Measurements from ENCODE around the gene TTC4. TPM values are rescaled to one million over a fixed set of nuclear protein-coding genes. Genes with fewer than 3 reads are reported as not detected.

The TTC4 gene
- polyA plus RNA-seq, 1 donor = 22.4 TPM

Other genes with a start within 250 kb of the TTC4 start
- gene ACOT11, start 167.6 kb upstream of the TTC4 start, polyA plus RNA-seq = 33.3 TPM
- gene FAM151A, start 92.3 kb upstream of the TTC4 start, polyA plus RNA-seq = 2.8 TPM
- 25.1 TPM for gene MROH7, start 74.1 kb upstream of the TTC4 start, polyA plus RNA-seq
- gene PARS2, start 48.7 kb downstream of the TTC4 start, polyA plus RNA-seq = 7.3 TPM
- 28.2 TPM for gene TTC22, start 85.5 kb downstream of the TTC4 start, polyA plus RNA-seq
- 36.0 TPM for gene DHCR24, start 171.3 kb downstream of the TTC4 start, polyA plus RNA-seq

Measured in large intestine (tissue), 1 donor.